ENCODE results near the gene PPM1J.

The PPM1J gene

GRCh38 chr1:112685913-112686312, 29.2 kb downstream of the PPM1J start:
- Mint-ChIP-seq H3K27ac (peak overlapping the region in 1 of 2 donors; percentile 83), H3K4me1 (ENCODE audit: low read depth in 2 of 2) (peaks cover 8 to 28% of the 10 kb centered on the region in 2 donors), H3K4me3 (no peak overlapping the region), H3K9me3 (no peaks in the 10 kb centered on the region), H3K36me3 (ENCODE audit: insufficient read depth) (peaks cover 17% of the 10 kb centered on the region), H3K27me3 (no peaks in the 10 kb centered on the region)
- DNase-seq (no peak), ATAC-seq (replicated peaks) (no peak)

- no peak for DNase-seq
- no peaks in the 10 kb centered on the region for H3K9me3 Mint-ChIP-seq
Observed at GRCh38 chr1:112678605-112679004, 36.5 kb downstream of the PPM1J start.

GRCh38 chr1:112677501-112677900, 37.6 kb downstream of the PPM1J start:
- H3K4me3 Mint-ChIP-seq = no peak overlapping the region
- H3K27ac Mint-ChIP-seq = no peak overlapping the region
- H3K27me3 Mint-ChIP-seq = no peaks in the 10 kb centered on the region
- no peak for ATAC-seq (replicated peaks)
- DNase-seq = no peak
- no peaks in the 10 kb centered on the region for H3K9me3 Mint-ChIP-seq
- peaks cover 22% of the 10 kb centered on the region for H3K36me3 Mint-ChIP-seq (ENCODE audit: insufficient read depth)
- H3K4me1 Mint-ChIP-seq (ENCODE audit: low read depth in 2 of 2) = peaks cover 47 to 48% of the 10 kb centered on the region in 2 donors

More at GRCh38 chr1:112678605-112679004, 36.5 kb downstream of the PPM1J start:
- H3K27me3 Mint-ChIP-seq = no peaks in the 10 kb centered on the region
- no peak for ATAC-seq (replicated peaks)
- no peak overlapping the region for H3K27ac Mint-ChIP-seq
- no peak overlapping the region for H3K4me3 Mint-ChIP-seq
- H3K4me1 Mint-ChIP-seq (ENCODE audit: low read depth in 2 of 2) = peaks cover 41 to 42% of the 10 kb centered on the region in 2 donors
- peaks cover 20% of the 10 kb centered on the region for H3K36me3 Mint-ChIP-seq (ENCODE audit: insufficient read depth)

GRCh38 chr1:112676543-112676942, 38.6 kb downstream of the PPM1J start:
- H3K27me3 Mint-ChIP-seq = no peaks in the 10 kb centered on the region
- no peaks in the 10 kb centered on the region for H3K9me3 Mint-ChIP-seq
- ATAC-seq (replicated peaks) = no peak
- peaks cover 27% of the 10 kb centered on the region for H3K36me3 Mint-ChIP-seq (ENCODE audit: insufficient read depth)
- peaks cover 47 to 52% of the 10 kb centered on the region in 2 donors for H3K4me1 Mint-ChIP-seq (ENCODE audit: low read depth in 2 of 2)
- peak overlapping the region in 1 of 2 donors; percentile 12 for H3K27ac Mint-ChIP-seq
- no peak for DNase-seq
- H3K4me3 Mint-ChIP-seq = peak overlapping the region; percentile 98 to 100

- H3K9me3 Mint-ChIP-seq = no peaks in the 10 kb centered on the region
- H3K4me1 Mint-ChIP-seq (ENCODE audit: low read depth in 2 of 2) = peaks cover 47 to 52% of the 10 kb centered on the region in 2 donors
- H3K27me3 Mint-ChIP-seq = no peaks in the 10 kb centered on the region
- DNase-seq = no peak
- peaks cover 28% of the 10 kb centered on the region for H3K36me3 Mint-ChIP-seq (ENCODE audit: insufficient read depth)
- peak overlapping the region; percentile 62 to 99 for H3K27ac Mint-ChIP-seq
- ATAC-seq (replicated peaks) = no peak
- peak overlapping the region; percentile 98 to 100 for H3K4me3 Mint-ChIP-seq
Observed at GRCh38 chr1:112675728-112676381, 39.3 kb downstream of the PPM1J start.

GRCh38 chr1:112674986-112675727, 40.0 kb downstream of the PPM1J start:
- peak; percentile 22 to 38 (median 27) for DNase-seq
- ATAC-seq (replicated peaks) = peak; percentile 47
- Mint-ChIP-seq H3K4me3 (peak overlapping the region; percentile 98 to 100), H3K36me3 (ENCODE audit: insufficient read depth) (peaks cover 34% of the 10 kb centered on the region), H3K4me1 (ENCODE audit: low read depth in 2 of 2) (peaks cover 47 to 52% of the 10 kb centered on the region in 2 donors), H3K27me3 (no peaks in the 10 kb centered on the region), H3K27ac (peak overlapping the region; percentile 96 to 99), H3K9me3 (no peaks in the 10 kb centered on the region)

GRCh38 chr1:112674440-112674985, 40.6 kb downstream of the PPM1J start, which contains the start of gene MOV10:
MOV10 (plus strand) TSS chr1:112674659; CDS start chr1:112674913, 254 bp downstream.
- Mint-ChIP-seq H3K27ac (peak within 1 kb of the TSS; percentile 96 to 99), H3K36me3 (ENCODE audit: insufficient read depth) (peaks cover 40% of the 10 kb centered on the region), H3K4me1 (ENCODE audit: low read depth in 2 of 2) (peaks cover 47 to 52% of the 10 kb centered on the region in 2 donors), H3K9me3 (no peaks in the 10 kb centered on the region), H3K4me3 (peak within 1 kb of the TSS; percentile 98 to 100), H3K27me3 (no peaks in the 10 kb centered on the region)
- peak; percentile 77 for ATAC-seq (replicated peaks)
- peak; percentile 50 to 60 (median 52) for DNase-seq

- peaks cover 47% of the 10 kb centered on the region for H3K36me3 Mint-ChIP-seq (ENCODE audit: insufficient read depth)
- H3K9me3 Mint-ChIP-seq = no peaks in the 10 kb centered on the region
- peak overlapping the region; percentile 96 to 99 for H3K27ac Mint-ChIP-seq
- peak overlapping the region; percentile 98 to 100 for H3K4me3 Mint-ChIP-seq
- peak; percentile 22 for ATAC-seq (replicated peaks)
- H3K27me3 Mint-ChIP-seq = no peaks in the 10 kb centered on the region
- no peak for DNase-seq
- peaks cover 45 to 51% of the 10 kb centered on the region in 2 donors for H3K4me1 Mint-ChIP-seq (ENCODE audit: low read depth in 2 of 2)
Observed at GRCh38 chr1:112673592-112674439, 41.3 kb downstream of the PPM1J start.

GRCh38 chr1:112672842-112673241, 42.3 kb downstream of the PPM1J start:
- Mint-ChIP-seq H3K4me1 (ENCODE audit: low read depth in 2 of 2) (peaks cover 45 to 53% of the 10 kb centered on the region in 2 donors), H3K27ac (peak overlapping the region; percentile 96 to 99), H3K4me3 (peak overlapping the region; percentile 44 to 51), H3K27me3 (no peaks in the 10 kb centered on the region), H3K9me3 (no peaks in the 10 kb centered on the region), H3K36me3 (ENCODE audit: insufficient read depth) (peaks cover 57% of the 10 kb centered on the region)
- ATAC-seq (replicated peaks) (no peak), DNase-seq (no peak)

GRCh38 chr1:112672009-112672408, 43.1 kb downstream of the PPM1J start:
- H3K27me3 Mint-ChIP-seq = no peaks in the 10 kb centered on the region
- peaks cover 41 to 50% of the 10 kb centered on the region in 2 donors for H3K4me1 Mint-ChIP-seq (ENCODE audit: low read depth in 2 of 2)
- no peaks in the 10 kb centered on the region for H3K9me3 Mint-ChIP-seq
- DNase-seq = no peak
- no peak overlapping the region for H3K4me3 Mint-ChIP-seq
- H3K36me3 Mint-ChIP-seq (ENCODE audit: insufficient read depth) = peaks cover 65% of the 10 kb centered on the region
- peak overlapping the region; percentile 96 to 99 for H3K27ac Mint-ChIP-seq
- no peak for ATAC-seq (replicated peaks)

GRCh38 chr1:112666946-112667345, 48.2 kb downstream of the PPM1J start:
- ATAC-seq (replicated peaks) = no peak
- DNase-seq = no peak
- no peaks in the 10 kb centered on the region for H3K27me3 Mint-ChIP-seq
- peak overlapping the region; percentile 97 to 98 for H3K27ac Mint-ChIP-seq
- peaks cover 86% of the 10 kb centered on the region for H3K36me3 Mint-ChIP-seq (ENCODE audit: insufficient read depth)
- H3K4me3 Mint-ChIP-seq = no peak overlapping the region
- peaks cover 16 to 19% of the 10 kb centered on the region in 2 donors for H3K4me1 Mint-ChIP-seq (ENCODE audit: low read depth in 2 of 2)
- H3K9me3 Mint-ChIP-seq = no peaks in the 10 kb centered on the region

GRCh38 chr1:112665857-112666256, 49.3 kb downstream of the PPM1J start:
- Mint-ChIP-seq H3K4me3 (no peak overlapping the region), H3K4me1 (ENCODE audit: low read depth in 2 of 2) (peaks cover 16 to 19% of the 10 kb centered on the region in 2 donors), H3K27ac (no peak overlapping the region), H3K36me3 (ENCODE audit: insufficient read depth) (peaks cover 92% of the 10 kb centered on the region), H3K9me3 (no peaks in the 10 kb centered on the region), H3K27me3 (no peaks in the 10 kb centered on the region)
- no peak for ATAC-seq (replicated peaks)
- DNase-seq = no peak

Measured in effector memory CD8-positive, alpha-beta T cell (primary cell).